ENCODE results near the gene AKR1B1.

The AKR1B1 gene

DNA sequence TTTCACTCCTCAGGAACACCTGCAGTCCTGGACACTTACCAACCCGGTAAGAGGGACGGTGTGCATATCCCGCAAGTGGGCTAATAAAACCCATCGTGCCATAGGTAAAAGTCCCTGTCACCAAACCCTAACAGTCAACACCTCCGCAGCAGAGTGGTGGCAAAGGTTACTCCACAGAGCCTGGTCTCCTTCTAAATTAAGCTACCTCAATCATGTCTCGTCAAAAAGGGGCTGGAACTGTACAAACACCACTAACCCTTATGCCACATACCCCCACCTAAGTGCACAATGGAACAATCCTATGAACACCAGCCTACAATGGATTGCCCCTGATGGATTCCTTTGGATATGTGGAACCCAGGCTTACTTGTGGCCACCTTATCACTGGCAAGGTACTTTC lies 9.6 kb upstream of the AKR1B1 start:
- DNase-seq = no peak

DNA sequence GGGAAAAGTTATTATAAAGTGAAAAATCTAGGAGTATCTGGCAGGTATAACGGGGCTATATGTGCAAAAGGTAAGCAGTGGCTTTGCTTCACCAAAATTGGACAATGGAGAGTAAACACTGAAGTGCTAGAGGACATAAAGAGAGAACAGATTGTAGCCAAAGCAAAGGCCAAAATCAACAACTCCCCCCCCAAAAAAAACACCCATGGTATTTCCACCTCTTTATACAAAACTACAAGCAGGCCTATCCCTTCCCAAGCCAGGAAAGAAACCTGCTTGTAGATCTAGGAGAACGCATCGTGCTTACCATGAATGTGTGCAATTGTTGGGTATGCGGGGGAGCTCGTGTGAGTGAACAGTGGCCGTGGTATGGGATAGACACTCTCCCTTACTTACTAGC lies 9.2 kb upstream of the AKR1B1 start:
- no peak for DNase-seq

DNA sequence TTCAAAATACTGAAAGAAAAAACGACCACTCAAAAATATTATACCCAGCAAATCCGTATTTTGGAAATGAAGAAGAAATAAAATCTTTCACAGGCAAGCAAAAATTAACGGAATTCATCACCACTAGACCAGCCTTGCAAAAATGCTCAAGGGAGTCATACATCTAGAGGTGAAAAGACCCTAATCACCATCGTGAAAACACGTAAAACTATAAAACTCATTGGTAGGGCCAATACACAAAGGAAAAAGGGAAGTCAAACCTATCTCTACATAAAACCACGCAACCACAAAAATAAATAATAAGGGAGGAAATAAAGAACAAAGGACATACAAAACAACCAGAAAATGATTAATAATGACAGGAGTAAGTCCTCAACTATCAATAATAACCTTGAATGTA lies 6.6 kb upstream of the AKR1B1 start:
- DNase-seq = no peak

DNA sequence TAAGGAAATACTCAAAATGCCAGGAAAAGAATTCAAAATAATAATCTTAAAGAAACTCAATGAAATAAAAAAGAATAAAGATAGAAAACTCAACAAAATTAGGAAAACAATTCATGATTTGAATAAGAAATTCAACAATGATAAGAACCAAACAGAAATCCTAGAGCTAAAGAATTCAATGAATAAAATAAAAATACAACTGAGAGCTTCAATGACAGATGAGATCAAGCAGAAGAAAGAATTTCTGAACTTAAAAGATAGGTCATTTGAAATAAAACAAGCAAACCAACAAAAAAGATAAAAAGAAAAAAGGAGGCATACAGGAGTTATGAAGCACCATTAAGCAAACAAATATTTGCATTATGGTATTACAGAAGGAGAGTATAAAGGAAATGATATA lies 5.6 kb upstream of the AKR1B1 start:
- no peak for DNase-seq

DNA sequence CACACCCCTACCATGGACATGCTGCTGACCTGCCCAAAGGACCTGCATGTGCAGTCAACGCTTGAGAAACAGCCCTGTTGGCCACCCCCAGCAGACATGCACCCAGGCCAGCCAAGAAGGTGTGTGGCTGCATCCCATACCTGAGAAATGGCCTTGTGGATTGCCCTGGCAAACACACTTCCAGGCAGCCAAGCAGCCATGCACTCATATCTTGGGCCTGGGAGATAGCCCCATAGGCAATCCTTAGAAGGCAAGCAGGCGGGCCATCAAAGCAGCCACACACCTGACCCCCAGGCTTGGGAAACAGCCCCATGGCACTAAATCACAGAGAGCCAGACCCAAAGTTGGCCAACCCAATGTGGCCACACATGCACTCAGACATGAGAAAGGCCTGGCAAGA lies 4.9 kb upstream of the AKR1B1 start:
- no peak for DNase-seq

DNA sequence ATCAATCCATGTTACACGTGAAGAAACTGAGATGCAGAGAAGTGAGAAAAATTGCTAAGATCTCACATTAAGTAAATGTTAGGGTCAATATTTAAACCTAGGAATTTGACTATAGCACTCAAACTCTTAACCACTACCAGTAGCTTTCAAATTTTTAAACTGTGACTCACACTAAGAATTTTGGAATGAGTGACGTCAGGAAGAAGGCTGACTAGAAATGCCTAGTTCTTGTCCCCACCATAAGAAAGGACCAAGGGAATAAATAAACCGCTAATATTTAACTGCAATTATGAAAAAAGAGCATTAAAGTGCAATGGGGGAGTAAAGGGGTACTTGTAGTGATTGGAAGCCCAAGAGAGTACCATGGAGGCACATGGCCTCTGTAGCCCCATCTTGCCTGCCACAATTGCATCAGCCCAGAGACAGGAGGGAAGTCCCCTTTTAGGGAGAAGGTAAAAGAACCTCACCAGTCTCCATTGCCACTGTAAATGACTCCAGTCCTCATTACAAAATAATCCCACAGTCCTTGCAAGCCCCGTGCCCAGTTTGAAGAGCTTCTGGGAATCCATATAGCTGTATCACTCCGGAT lies 3.5 kb upstream of the AKR1B1 start:
- DNase-seq = no peak

DNA sequence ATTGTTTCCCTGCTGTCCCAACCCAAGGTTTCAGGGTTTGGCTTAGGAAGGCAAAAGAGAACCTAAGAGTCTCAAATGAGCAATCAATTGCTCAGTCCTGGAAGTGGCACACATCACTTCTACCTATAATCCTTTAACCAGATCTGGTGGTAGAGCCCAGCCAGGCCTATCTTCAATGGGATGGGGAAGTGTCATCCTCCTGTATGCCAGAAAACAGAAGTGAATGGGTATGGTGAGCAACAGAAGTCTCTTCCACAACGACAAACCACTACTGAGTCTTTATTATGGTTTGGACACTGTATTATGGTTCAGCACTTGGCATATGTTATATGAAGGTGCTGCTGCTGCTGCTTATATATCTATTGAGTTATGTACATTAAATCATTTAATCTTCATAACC lies 3.0 kb upstream of the AKR1B1 start:
- DNase-seq = no peak

DNA sequence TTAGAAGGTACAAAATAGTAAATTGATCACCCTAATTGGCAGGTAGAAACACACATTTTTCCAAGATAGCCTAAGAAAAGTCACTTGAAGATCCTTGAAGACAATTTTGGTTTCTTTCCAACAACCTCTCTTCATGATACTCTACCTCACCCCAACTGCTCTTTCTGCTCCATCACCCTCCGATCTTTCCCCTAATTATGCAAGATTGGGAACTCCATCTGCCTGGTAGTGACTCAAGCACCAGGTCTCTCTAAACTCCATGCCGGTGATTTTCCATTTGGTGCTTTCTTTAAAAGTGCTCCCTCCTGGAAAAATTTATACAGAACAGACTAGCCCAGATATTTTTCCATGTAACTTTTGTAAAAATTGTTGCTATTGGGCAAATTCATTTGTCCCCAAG lies 1.1 kb upstream of the AKR1B1 start:
- no peak for DNase-seq

DNA sequence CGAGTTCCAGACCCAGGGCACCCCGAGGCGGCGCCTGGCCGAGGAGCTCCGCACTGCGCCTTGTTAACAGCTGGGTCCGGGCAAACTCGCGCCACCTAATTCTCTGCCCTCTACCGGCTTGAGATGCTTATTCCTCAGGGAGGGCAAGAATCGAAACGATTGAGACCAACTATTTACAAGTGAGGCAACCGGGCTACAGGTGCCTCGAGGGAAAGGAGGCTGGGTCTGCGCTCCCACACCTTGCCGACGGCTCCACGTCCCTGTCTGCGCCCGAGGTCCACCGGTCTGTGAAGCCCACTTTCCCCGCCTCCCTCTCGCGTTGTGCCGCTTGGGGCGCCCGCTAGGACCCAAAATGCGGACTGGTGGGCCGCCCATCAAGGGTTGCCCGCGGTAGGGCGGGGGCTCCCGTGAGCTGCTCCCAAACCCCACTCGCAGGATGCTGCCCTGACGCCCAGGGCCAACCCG lies 527 bp downstream of the AKR1B1 start:
- DNase-seq = peak; percentile 82

DNA sequence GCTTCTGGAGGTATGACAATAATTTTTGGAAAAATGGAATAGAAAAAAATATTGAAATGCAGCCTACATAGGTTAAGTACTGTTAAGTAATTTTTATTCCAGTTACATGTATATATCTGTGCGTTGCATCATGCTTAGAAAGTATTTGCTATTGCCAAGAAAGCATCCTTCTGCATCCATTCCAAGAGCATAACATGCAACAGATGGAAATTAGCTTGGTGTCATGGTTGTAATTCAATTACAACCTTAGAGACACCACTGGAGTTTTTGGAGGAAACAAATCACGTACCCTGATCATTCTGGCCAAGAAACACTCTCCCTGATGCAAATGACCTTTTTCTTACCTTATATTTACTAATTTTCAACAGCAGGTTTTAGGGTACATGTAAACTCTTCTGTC lies 1.7 kb downstream of the AKR1B1 start:
- DNase-seq = no peak

DNA sequence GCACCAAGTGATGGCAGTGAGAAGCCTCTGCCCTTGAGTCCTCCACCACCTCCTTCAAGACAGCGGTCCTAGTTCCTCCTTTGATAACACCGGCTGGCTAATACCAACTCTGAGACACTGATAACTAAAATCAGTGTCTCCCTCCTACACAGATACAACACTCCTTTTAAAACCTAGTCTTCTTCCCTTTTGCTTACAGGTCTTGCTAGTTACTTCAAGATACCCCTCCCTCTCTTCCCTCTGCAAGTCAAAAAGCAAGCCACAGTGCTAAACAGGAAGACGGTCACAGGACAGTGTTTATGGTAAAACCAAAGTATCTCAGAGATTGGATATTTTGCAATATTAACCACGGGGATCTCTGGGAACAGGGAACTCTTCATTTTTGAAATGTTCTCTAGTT lies 4.6 kb downstream of the AKR1B1 start:
- DNase-seq = no peak

DNA sequence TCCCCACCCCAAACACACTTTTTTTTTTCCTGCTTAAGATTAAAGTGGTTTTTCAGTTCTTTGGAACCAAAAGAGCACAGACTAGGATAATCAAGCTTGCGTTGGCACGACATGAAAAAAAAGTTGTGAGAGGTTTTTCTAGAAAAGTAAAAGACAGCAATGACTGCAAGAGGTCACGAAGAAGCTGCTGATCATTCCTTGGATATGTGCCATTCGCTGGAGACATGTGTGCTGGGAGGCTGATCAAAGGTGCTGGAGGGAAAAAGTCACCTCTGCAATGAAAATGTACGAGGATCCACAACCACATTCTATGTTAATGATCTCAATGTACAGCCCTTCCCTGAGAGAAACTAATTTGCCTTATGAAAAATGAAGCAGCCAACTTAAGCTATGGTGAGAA lies 5.4 kb downstream of the AKR1B1 start:
- DNase-seq = no peak

DNA sequence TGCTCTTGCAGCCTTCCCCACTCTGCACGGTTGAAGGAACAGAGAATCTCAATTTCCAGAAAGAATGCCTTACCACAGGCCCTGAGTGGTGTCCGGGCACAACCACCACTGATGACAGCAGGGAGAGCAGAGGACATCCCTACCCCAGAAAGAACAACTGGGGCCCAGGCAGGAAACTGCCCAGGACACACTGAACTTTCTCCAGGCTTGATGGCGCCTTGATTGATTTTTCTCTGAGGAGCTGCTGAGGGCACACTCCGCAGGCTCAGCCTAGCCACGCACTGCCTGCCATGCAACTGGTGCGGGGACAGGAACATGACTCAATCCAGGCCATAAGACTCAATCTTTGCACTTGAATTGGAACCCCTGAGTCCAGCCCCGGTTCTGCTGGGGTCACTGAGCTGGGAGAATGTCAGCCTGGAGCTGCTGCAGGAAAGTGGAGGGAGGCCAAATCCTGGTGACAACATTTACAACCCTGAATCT lies 5.9 kb downstream of the AKR1B1 start:
- no peak for DNase-seq

DNA sequence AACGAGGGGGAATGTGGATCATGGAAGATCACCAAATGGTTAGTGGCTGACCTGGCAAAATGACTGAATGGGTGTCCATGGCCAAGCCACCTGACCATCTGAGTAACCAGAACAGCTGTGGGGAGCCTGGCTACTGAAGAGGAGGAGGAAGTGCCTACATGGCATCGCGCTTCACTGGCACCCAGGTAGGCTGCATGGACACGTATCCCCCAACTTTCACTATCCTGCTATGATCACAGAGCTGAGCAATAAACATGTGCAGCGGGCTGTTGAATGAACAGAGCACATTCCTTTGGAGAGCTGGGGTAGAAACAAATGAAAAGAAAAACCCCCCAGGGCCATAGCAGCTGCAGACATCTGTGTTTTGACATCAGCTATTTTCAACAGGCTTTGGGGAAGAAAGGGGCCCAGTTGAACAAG lies 6.5 kb downstream of the AKR1B1 start:
- DNase-seq = no peak

DNA sequence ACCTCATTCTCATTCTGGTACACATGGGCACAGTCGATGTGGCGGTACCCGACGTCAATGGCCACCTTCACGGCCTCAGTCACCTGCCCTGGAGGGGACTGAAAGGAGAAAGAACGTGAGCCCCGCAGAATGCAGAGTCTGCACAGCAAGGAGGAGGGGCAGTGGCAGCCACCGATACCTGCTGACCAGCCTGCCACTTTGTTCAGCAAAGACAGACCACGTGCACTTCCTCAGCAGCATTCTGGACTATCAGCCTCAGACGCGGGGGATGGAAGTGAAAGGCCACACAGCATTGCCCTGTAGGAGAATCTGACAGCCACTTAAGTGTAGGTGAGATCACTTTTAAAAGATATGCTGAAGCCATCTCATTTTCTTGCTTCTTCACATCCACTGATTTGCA lies 7.2 kb downstream of the AKR1B1 start:
- no peak for DNase-seq

DNA sequence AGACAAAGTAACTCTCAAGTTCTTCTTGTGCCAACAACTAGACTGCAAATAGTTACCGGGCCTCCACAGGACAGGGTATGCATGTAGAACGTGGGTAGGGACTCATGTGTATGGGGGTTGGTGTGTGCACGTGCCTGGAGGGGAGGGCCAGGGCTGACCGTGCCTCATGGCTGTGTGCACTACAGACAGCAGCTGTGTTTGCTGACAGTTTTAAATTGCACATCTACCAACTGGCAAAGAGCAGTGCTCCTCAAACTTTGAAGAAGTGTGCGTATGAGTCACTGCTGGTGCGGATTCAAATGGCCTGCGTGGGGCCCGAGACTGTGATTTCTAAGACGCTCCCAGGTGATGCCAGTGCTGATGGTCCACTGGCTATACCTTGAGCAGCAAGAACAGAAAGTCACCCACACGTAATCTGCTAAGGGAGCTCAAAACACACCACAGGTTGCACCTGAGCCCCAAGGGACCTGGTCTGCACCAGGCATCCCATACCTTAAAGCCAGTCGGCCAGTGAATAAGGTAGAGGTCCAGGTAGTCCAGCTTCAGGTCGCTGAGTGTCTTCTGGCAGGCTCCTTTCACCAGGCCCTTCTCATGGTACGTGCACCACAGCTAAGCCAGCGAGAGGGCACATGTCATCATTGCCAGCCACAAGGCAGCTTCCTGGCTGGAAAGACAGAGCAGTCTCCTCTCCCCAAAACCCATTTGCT lies 8.5 kb downstream of the AKR1B1 start:
- DNase-seq = no peak

DNA sequence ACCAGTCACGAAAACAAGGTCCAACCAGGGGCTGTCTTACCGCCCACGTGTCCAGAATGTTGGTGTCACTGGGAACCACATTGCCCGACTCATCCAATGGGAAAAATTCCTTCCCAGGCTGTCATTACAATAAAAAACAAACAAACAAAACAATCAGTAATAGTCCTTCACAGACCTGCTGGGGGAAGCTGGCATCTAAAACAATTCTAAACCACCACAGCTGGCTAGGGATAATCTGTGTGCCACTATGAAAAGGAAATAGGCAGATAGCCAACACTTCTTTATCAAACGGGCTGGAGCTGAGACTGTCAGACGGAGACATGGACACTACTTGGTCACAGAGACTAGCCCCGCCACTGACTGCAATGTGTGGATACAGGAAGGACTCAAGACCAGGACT lies 9.2 kb downstream of the AKR1B1 start:
- DNase-seq = no peak

DNA sequence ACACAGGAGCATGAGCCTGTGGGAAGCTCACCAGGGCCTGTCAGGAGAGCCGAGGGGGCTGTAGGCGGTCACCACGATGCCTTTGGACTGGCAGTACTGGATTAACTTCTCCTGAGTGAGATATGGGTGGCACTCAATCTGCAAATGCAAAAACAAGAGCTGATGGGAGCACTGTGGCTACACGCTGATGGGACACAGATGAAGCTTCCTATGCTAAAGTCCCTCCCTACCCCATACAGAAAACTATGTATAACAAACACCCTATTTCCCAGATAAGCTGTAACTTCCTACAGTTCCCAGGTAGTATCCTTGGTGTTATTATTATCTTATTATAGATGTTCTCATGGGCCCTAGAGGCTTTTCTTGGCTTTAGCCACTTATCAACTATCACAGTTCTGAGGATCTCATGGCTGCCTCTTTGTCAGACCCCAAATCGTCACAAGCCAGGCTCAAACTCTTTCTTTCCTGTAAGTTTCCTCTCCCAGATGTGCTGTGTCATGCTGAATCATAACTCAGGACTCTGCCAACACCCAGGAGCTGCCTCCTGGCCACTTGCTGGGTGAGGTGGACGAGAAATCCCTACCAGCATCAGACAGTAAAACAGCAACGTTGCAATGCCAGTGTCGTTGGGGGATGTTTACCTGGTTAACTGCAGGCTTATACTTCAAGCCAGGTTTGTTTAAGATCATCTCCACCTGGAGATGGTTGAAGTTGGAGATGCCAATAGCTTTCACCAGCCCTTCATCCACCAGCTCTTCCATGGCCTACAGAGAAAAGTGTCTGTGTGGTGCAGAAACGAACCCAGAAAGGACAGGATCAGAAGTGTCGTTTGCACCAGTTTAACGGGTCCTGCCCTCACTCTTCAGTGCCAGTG lies 10.3 kb downstream of the AKR1B1 start:
- DNase-seq = no peak

DNA sequence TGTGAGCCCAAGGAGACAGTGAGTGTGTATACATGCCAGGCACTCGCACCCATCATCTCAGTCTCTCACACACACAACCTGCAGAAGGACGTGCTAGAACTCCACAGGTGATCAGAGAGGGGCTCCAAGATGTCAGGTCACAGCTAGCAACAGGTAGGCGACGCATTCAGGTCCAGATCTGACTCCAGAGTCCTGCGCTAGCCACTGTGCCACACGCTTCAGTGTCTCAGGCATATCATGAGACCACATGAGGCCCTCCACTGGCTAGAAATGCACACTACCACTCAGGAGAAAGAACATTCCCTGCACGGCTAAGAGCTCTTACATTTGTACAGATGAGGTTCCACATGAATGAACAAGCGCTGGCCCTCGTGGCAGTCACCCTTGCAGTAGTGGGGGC lies 11.5 kb downstream of the AKR1B1 start:
- DNase-seq = no peak

DNA sequence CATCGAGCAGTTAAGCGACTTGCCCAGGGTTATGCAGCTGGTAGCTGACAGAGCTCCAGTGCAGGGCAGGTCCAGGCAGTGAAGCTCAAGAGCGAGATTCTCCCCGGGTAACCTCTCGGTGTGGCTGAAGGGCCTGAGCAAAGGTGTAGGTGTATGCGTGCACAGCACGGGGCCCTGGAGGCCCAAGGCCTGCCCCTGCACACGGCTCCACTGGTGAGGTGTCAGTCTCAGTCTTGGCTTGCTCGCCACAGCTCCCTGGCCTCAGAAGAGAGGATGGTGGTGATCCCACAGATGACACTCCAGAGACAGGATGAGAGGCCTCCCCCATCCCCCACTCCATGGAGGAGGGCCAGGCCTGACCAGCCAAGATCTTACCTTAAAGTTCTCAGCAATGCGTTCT lies 12.0 kb downstream of the AKR1B1 start:
- no peak for DNase-seq

DNA sequence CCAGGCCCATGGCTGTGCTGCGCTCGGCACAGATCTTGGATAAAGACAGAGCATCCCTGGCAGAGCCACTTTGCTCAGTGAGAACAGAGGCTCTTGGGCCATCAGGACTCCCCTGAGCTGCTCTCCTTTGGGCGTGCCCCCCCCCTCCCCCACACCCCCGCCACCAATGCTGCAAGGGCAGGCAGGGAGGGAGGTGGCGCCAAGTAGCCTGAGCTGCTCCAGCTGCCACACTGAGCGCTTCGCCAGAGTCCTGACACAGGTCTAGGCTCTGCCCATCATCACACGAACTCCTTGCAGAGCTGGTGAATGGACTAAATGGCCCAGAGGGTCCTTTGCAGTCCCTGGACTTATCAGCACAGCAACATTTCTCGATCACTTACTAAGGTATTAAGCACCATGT lies 12.5 kb downstream of the AKR1B1 start:
- DNase-seq = no peak

DNA sequence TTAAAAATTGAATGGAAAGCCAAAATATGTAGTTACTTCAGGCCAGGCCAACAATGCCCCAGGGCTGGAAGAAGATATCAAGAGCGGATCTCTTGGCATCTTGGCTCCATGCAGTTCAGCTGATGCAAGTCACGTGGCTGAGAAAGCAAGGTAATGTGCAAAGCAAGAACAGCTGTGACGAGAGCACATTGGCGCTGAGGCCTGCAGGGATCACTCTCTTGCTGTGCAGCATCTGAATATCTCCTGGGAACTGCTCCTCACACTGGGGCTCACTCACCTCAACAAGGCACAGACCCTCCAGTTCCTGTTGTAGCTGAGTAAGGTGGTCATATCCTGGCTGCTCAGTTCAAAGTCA lies 14.0 kb downstream of the AKR1B1 start:
- no peak for DNase-seq

DNA sequence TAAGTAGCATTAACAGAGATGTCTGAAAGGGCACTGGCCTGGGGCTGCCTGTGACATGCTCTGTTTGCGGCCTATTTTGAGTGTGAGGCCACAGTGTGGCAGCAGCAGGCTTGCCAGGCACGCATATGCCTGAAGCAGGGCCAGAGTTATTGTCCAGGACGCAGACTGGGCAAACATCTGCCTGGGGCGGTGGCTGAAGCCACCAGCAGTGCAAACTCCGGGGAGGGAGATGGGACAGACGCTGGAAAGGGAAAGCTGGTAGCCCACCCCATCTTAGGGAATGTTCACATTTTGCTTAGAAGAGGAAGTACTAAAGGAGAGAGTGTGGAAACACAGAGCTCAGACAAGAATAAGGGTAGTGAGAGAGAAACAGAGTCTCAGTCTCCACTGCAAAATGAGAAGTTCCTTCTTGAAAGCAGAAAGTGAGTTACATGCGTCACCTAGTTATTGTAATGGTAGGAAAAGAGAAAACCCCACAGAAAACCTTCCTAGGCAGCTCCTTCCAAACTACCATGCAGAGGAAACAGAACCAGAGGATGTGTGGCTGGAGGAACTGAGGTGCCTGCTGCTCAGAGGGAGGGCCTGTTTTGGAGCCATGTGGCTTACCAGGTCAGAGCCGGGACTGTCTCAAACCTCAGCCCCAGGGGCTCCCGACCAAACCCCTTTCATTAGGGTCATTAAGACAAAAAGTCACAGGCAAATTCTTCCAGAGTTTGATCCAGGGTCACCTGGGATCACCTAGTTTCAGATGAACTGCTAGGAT lies 14.5 kb downstream of the AKR1B1 start:
- DNase-seq = no peak

Data from islet precursor cell (in vitro differentiated cells).